ENCODE data around the gene RFWD3. TPM values are rescaled to one million over a fixed set of nuclear protein-coding genes. Genes with fewer than 3 reads are reported as not detected.

RFWD3 gene
- total and polyA plus RNA-seq, 2 of the 13 experiments (the other 11 are each of a cell fraction or from before 2014, with no cell fraction given): 23.4 to 62.6 TPM

DNA sequence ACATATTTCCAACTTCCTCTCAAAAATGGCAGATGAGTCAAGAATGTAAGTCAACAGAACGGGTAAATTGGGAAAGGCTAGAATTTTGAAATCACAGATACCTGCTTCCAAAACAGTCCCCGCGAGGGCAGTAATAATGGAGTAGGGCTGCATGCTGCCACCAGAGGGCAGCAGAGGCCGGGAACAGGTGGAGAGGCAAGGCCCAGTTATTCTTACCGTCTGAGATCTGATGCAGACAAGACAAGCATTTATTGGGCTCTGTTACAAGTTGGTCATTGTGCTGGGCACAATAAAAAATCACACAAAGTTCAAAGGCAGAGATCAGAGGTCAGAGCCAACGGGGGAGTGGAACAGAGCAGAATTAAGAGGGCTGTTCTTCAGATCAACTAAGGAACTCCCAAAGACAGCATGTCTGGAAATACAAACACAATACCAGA lies 42.8 kb upstream of the RFWD3 start (continued):
- TF ChIP-seq, protein P1, sequence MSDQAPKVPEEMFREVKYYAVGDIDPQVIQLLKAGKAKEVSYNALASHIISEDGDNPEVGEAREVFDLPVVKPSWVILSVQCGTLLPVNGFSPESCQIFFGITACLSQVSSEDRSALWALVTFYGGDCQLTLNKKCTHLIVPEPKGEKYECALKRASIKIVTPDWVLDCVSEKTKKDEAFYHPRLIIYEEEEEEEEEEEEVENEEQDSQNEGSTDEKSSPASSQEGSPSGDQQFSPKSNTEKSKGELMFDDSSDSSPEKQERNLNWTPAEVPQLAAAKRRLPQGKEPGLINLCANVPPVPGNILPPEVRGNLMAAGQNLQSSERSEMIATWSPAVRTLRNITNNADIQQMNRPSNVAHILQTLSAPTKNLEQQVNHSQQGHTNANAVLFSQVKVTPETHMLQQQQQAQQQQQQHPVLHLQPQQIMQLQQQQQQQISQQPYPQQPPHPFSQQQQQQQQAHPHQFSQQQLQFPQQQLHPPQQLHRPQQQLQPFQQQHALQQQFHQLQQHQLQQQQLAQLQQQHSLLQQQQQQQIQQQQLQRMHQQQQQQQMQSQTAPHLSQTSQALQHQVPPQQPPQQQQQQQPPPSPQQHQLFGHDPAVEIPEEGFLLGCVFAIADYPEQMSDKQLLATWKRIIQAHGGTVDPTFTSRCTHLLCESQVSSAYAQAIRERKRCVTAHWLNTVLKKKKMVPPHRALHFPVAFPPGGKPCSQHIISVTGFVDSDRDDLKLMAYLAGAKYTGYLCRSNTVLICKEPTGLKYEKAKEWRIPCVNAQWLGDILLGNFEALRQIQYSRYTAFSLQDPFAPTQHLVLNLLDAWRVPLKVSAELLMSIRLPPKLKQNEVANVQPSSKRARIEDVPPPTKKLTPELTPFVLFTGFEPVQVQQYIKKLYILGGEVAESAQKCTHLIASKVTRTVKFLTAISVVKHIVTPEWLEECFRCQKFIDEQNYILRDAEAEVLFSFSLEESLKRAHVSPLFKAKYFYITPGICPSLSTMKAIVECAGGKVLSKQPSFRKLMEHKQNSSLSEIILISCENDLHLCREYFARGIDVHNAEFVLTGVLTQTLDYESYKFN (CRISPR knock-in tag; conservative IDR thresholded peaks at IDR 0.05): 0 out of 2 replicates have a peak, but pooled peaks have one; percentile 21
- TF ChIP-seq ZNF33B (CRISPR knock-in tag; IDR thresholded peaks at IDR 0.05): no peak
- TF ChIP-seq CREB3 (CRISPR knock-in tag; IDR thresholded peaks at IDR 0.05): 0 out of 2 replicates have a peak, but pooled peaks have one; percentile 52
- TF ChIP-seq SMAD3 (CRISPR knock-in tag; IDR thresholded peaks at IDR 0.05): 0 out of 2 replicates have a peak, but pooled peaks have one; percentile 66
- TF ChIP-seq HOMEZ (CRISPR knock-in tag; IDR thresholded peaks at IDR 0.05; ENCODE audit: low read depth): no peak
- TF ChIP-seq KLF11 (CRISPR knock-in tag; IDR thresholded peaks at IDR 0.05): 0 out of 2 replicates have a peak, but pooled peaks have one; percentile 38
- peak; percentile 96 for TF ChIP-seq STAG1 (CRISPR knock-in tag; IDR thresholded peaks at IDR 0.05)
- TF ChIP-seq NR2F1 (CRISPR knock-in tag; IDR thresholded peaks at IDR 0.05): 0 out of 4 replicates have a peak, but pooled peaks of 1 of the 2 experiments have one; percentile 28
- TF ChIP-seq, protein P2, sequence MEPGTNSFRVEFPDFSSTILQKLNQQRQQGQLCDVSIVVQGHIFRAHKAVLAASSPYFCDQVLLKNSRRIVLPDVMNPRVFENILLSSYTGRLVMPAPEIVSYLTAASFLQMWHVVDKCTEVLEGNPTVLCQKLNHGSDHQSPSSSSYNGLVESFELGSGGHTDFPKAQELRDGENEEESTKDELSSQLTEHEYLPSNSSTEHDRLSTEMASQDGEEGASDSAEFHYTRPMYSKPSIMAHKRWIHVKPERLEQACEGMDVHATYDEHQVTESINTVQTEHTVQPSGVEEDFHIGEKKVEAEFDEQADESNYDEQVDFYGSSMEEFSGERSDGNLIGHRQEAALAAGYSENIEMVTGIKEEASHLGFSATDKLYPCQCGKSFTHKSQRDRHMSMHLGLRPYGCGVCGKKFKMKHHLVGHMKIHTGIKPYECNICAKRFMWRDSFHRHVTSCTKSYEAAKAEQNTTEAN (CRISPR knock-in tag; conservative IDR thresholded peaks at IDR 0.05): no peak
- TF ChIP-seq ZFY (CRISPR knock-in tag; IDR thresholded peaks at IDR 0.05): peak; percentile 57
- no peak for TF ChIP-seq ZNF891 (CRISPR knock-in tag; IDR thresholded peaks at IDR 0.05)
- TF ChIP-seq ATF6 (CRISPR knock-in tag; conservative IDR thresholded peaks at IDR 0.05): no peak
- no peak for TF ChIP-seq ZBTB3 (CRISPR knock-in tag; IDR thresholded peaks at IDR 0.05; ENCODE audit: borderline replicate concordance, low read depth)
- TF ChIP-seq U2AF2 (IDR thresholded peaks at IDR 0.05; ENCODE audit: low read depth, low read length): no peak
- TF ChIP-seq SOX6 (IDR thresholded peaks at IDR 0.05): no peak
- TF ChIP-seq SOX6 (CRISPR knock-in tag; IDR thresholded peaks at IDR 0.05): peak; percentile 61; the same call in 1 of the 2 replicates
- 0 out of 2 replicates have a peak, but pooled peaks have one; percentile 17 for TF ChIP-seq ZNF263 (CRISPR knock-in tag; IDR thresholded peaks at IDR 0.05)
- no peak for TF ChIP-seq ZFP1 (CRISPR knock-in tag; IDR thresholded peaks at IDR 0.05)
- TF ChIP-seq ZNF362 (CRISPR knock-in tag; IDR thresholded peaks at IDR 0.05; ENCODE audit: borderline replicate concordance): no peak
- TF ChIP-seq ZFP82 (CRISPR knock-in tag; IDR thresholded peaks at IDR 0.05; ENCODE audit: borderline replicate concordance): no peak

Data from HepG2 (cell line).